ENCODE results near the gene WDR88.
"Not testable (repeated sequence)": the region's sequence is repeated elsewhere in the genome, so short reads cannot be mapped to it uniquely, and the experiment has no call there.

The WDR88 gene

GRCh38 chr19:33147538-33147937, 15.6 kb downstream of the WDR88 start:
- Histone ChIP-seq H3K27ac (no peak overlapping the region), H4K20me1 (no peaks in the 10 kb centered on the region), H3K9me3 (no peaks in the 10 kb centered on the region; the same call in 1 of the 2 replicates), H3K4me2 (no peak overlapping the region), H3K36me3 (no peaks in the 10 kb centered on the region), H3K27me3 (no peaks in the 10 kb centered on the region), H3K4me1 (peaks cover 41% of the 10 kb centered on the region), H3K4me3 (no peak overlapping the region), H3K9ac (no peak overlapping the region)
- TF ChIP-seq Cebpa-rat (IDR thresholded peaks at IDR 0.05), result no peak

- no peak overlapping the region for H3K4me3 ChIP-seq
- no peak overlapping the region for H3K9ac ChIP-seq
- no peaks in the 10 kb centered on the region for H3K36me3 ChIP-seq
- H3K27ac ChIP-seq, result no peak overlapping the region
- H3K4me2 ChIP-seq, result no peak overlapping the region
- no peaks in the 10 kb centered on the region; the same call in 1 of the 2 replicates for H3K9me3 ChIP-seq
- peaks cover 27% of the 10 kb centered on the region for H3K4me1 ChIP-seq
- no peaks in the 10 kb centered on the region for H4K20me1 ChIP-seq
- no peaks in the 10 kb centered on the region for H3K27me3 ChIP-seq
- no peak for TF ChIP-seq Cebpa-rat (IDR thresholded peaks at IDR 0.05)
Measured at GRCh38 chr19:33150852-33151518, 19.1 kb downstream of the WDR88 start.

- H3K9me3 ChIP-seq, result no peaks in the 10 kb centered on the region
Measured at GRCh38 chr19:33152176-33152575, 20.3 kb downstream of the WDR88 start.

GRCh38 chr19:33152625-33153024, 20.7 kb downstream of the WDR88 start:
- H3K4me1 ChIP-seq, result peaks cover 11% of the 10 kb centered on the region
- not testable (repeated sequence) for H3K9ac ChIP-seq, H4K20me1 ChIP-seq, H3K9me3 ChIP-seq, H3K27me3 ChIP-seq, H3K36me3 ChIP-seq, H3K4me2 ChIP-seq, H3K4me3 ChIP-seq, H3K27ac ChIP-seq

More at GRCh38 chr19:33152176-33152575, 20.3 kb downstream of the WDR88 start:
- Histone ChIP-seq H3K4me1 (peaks cover 15% of the 10 kb centered on the region), H3K27me3 (no peaks in the 10 kb centered on the region), H4K20me1 (no peaks in the 10 kb centered on the region), H3K36me3 (no peaks in the 10 kb centered on the region), H3K4me3 (no peak overlapping the region), H3K9ac (no peak overlapping the region), H3K4me2 (no peak overlapping the region), H3K27ac (no peak overlapping the region)
- TF ChIP-seq Cebpa-rat (IDR thresholded peaks at IDR 0.05), result no peak

GRCh38 chr19:33154313-33154712, 22.4 kb downstream of the WDR88 start:
- not testable (repeated sequence) for H3K4me2 ChIP-seq, H3K9ac ChIP-seq, H3K36me3 ChIP-seq, H3K27ac ChIP-seq, H3K4me3 ChIP-seq, H4K20me1 ChIP-seq, H3K27me3 ChIP-seq, H3K9me3 ChIP-seq
- peaks cover 22% of the 10 kb centered on the region for H3K4me1 ChIP-seq

GRCh38 chr19:33156334-33156733, 24.4 kb downstream of the WDR88 start:
- Histone ChIP-seq H3K4me3 (no peak overlapping the region), H4K20me1 (no peaks in the 10 kb centered on the region), H3K27ac (no peak overlapping the region), H3K9ac (no peak overlapping the region), H3K4me1 (peaks cover 33% of the 10 kb centered on the region), H3K9me3 (peaks cover 6% of the 10 kb centered on the region; the same call in 1 of the 2 replicates), H3K4me2 (no peak overlapping the region), H3K36me3 (no peaks in the 10 kb centered on the region), H3K27me3 (no peaks in the 10 kb centered on the region)
- TF ChIP-seq Cebpa-rat (IDR thresholded peaks at IDR 0.05), result no peak

- Histone ChIP-seq H3K36me3 (no peaks in the 10 kb centered on the region), H3K9ac (no peak overlapping the region), H3K27ac (peak overlapping the region; percentile 46), H3K9me3 (peaks cover 6% of the 10 kb centered on the region; the same call in 1 of the 2 replicates), H3K4me3 (no peak overlapping the region), H4K20me1 (no peaks in the 10 kb centered on the region), H3K4me1 (peaks cover 46% of the 10 kb centered on the region), H3K27me3 (no peaks in the 10 kb centered on the region), H3K4me2 (peak overlapping the region; percentile 52)
- no peak for TF ChIP-seq Cebpa-rat (IDR thresholded peaks at IDR 0.05)
Measured at GRCh38 chr19:33157906-33158305, 26.0 kb downstream of the WDR88 start.

- Histone ChIP-seq H3K9me3 (peaks cover 6% of the 10 kb centered on the region; the same call in 1 of the 2 replicates), H3K27ac (peak overlapping the region; percentile 46), H3K36me3 (no peaks in the 10 kb centered on the region), H3K4me3 (no peak overlapping the region), H3K27me3 (no peaks in the 10 kb centered on the region), H3K4me1 (peaks cover 46% of the 10 kb centered on the region), H4K20me1 (no peaks in the 10 kb centered on the region), H3K9ac (no peak overlapping the region), H3K4me2 (peak overlapping the region; percentile 52)
- TF ChIP-seq Cebpa-rat (IDR thresholded peaks at IDR 0.05), result no peak
Measured at GRCh38 chr19:33158365-33158764, 26.5 kb downstream of the WDR88 start.

GRCh38 chr19:33159149-33159548, 27.2 kb downstream of the WDR88 start:
- Histone ChIP-seq H4K20me1 (no peaks in the 10 kb centered on the region), H3K27me3 (no peaks in the 10 kb centered on the region), H3K4me3 (no peak overlapping the region), H3K9me3 (peaks cover 6% of the 10 kb centered on the region; the same call in 1 of the 2 replicates), H3K4me2 (no peak overlapping the region), H3K36me3 (no peaks in the 10 kb centered on the region), H3K27ac (no peak overlapping the region), H3K4me1 (peaks cover 46% of the 10 kb centered on the region), H3K9ac (no peak overlapping the region)
- TF ChIP-seq Cebpa-rat (IDR thresholded peaks at IDR 0.05), result no peak

GRCh38 chr19:33159893-33160292, 28.0 kb downstream of the WDR88 start:
- no peaks in the 10 kb centered on the region for H4K20me1 ChIP-seq
- H3K36me3 ChIP-seq, result no peaks in the 10 kb centered on the region
- no peaks in the 10 kb centered on the region for H3K27me3 ChIP-seq
- peaks cover 46% of the 10 kb centered on the region for H3K4me1 ChIP-seq
- peak overlapping the region; percentile 64 for H3K27ac ChIP-seq
- peak overlapping the region; percentile 63 for H3K4me2 ChIP-seq
- no peak for TF ChIP-seq Cebpa-rat (IDR thresholded peaks at IDR 0.05)
- no peak overlapping the region for H3K4me3 ChIP-seq
- no peak overlapping the region for H3K9ac ChIP-seq
- peaks cover 6% of the 10 kb centered on the region; the same call in 1 of the 2 replicates for H3K9me3 ChIP-seq
